GM18868 (cell line): ENCODE results near the gene HOXC6.
"Not testable (repeated sequence)": the region's sequence is repeated elsewhere in the genome, so short reads cannot be mapped to it uniquely, and the experiment has no call there.

Source experiments
- ATAC-seq: cut with Tn5 transposase; IDR thresholded peaks from one replicate; pipeline ENCODE4 v1.9.1; 2021; ENCODE audit warnings: mild to moderate bottlenecking, moderate library complexity; ENCODE audit not compliant: unreplicated experiment

Gene HOXC6

GRCh38 chr12:54038284-54038870 is 10.1 kb downstream of the HOXC6 start:
- no peak for ATAC-seq

- ATAC-seq, result no peak
Measured at GRCh38 chr12:54038871-54039414, 10.7 kb downstream of the HOXC6 start.

- ATAC-seq, result no peak
Measured at GRCh38 chr12:54039417-54040147, 11.3 kb downstream of the HOXC6 start.

GRCh38 chr12:54040148-54040494 is 11.9 kb downstream of the HOXC6 start:
- ATAC-seq, result no peak

- ATAC-seq, result no peak
Measured at GRCh38 chr12:54040648-54041047, 12.4 kb downstream of the HOXC6 start.

GRCh38 chr12:54041097-54041690 is 13.0 kb downstream of the HOXC6 start:
- no peak for ATAC-seq

GRCh38 chr12:54042033-54042432 is 13.8 kb downstream of the HOXC6 start:
- not testable (repeated sequence) for ATAC-seq

- no peak for ATAC-seq
Measured at GRCh38 chr12:54042970-54043853, 15.0 kb downstream of the HOXC6 start.

- ATAC-seq, result no peak
Measured at GRCh38 chr12:54044425-54045103, 16.3 kb downstream of the HOXC6 start.

GRCh38 chr12:54045401-54045800 is 17.2 kb downstream of the HOXC6 start:
- ATAC-seq, result no peak

GRCh38 chr12:54045868-54046521 is 17.8 kb downstream of the HOXC6 start:
- no peak for ATAC-seq

- ATAC-seq, result no peak
Measured at GRCh38 chr12:54046809-54047159, 18.5 kb downstream of the HOXC6 start.

- ATAC-seq, result no peak
Measured at GRCh38 chr12:54047160-54047963, 19.1 kb downstream of the HOXC6 start.

GRCh38 chr12:54047964-54048303 is 19.7 kb downstream of the HOXC6 start:
- ATAC-seq, result no peak

GRCh38 chr12:54048406-54049093 is 20.3 kb downstream of the HOXC6 start:
- ATAC-seq, result no peak

GRCh38 chr12:54049108-54049507 is 20.9 kb downstream of the HOXC6 start:
- ATAC-seq, result no peak

GRCh38 chr12:54050482-54050810 is 22.2 kb downstream of the HOXC6 start:
- no peak for ATAC-seq

GRCh38 chr12:54051026-54051842 is 23.0 kb downstream of the HOXC6 start:
- no peak for ATAC-seq
